Activated CD4-positive, alpha-beta T cell treated with anti-CD3 and anti-CD28 coated beads, Interleukin-2, amount 10 ng/mL, durations not matched to agents 24 days and 14 days (primary cell): ENCODE results near the gene NLRP1. TPM values are rescaled to one million over a fixed set of nuclear protein-coding genes. Genes with fewer than 3 reads are reported as not detected.

Experiments used
- DNase-seq: peaks from one replicate; pipeline ENCODE4 v3.0.0; 2022
- H3K27ac Mint-ChIP-seq: one replicate; pipeline ENCODE4 v1.8.0; 2022; ENCODE audit warnings: mild to moderate bottlenecking, mixed read lengths
- H3K27me3 Mint-ChIP-seq: one replicate; pipeline ENCODE4 v1.8.0; 2022; ENCODE audit warnings: mixed read lengths
- H3K36me3 Mint-ChIP-seq: one replicate; pipeline ENCODE4 v1.8.0; 2022; ENCODE audit warnings: low read depth, mild to moderate bottlenecking, mixed read lengths
- H3K4me1 Mint-ChIP-seq: one replicate; pipeline ENCODE4 v1.8.0; 2021; ENCODE audit warnings: mixed read lengths
- H3K4me3 Mint-ChIP-seq: one replicate; pipeline ENCODE4 v1.8.0; 2022; ENCODE audit warnings: mild to moderate bottlenecking, moderate library complexity, mixed read lengths
- H3K9me3 Mint-ChIP-seq: one replicate; pipeline ENCODE4 v1.8.0; 2021; ENCODE audit warnings: mixed read lengths
- intact Hi-C: fragments of 100-400 bp; cut with micrococcal nuclease; formaldehyde crosslinking; loops from one replicate; pipeline ENCODE4 v1.15.1; 2023
- total RNA-seq: library from RNA; stranded (reverse); gene quantifications from 2 replicates; pipeline ENCODE4 v1.2.3, GENCODE V29; 2022

Gene NLRP1
- total RNA-seq, 1 donor from 2014 or later: 19.6 TPM

- intact Hi-C loops: loop anchor here (1.0 to 5.0 kb wide), 6 partner anchors 17 to 1167 kb away; partner anchors contain the start of genes C17orf100, DHX33, MED31 and NLRP1
- H3K27ac Mint-ChIP-seq: peak within 1 kb of the TSS; percentile 99
- DNase-seq: no peak
- no peaks in the 10 kb centered on the region for H3K9me3 Mint-ChIP-seq
- H3K4me3 Mint-ChIP-seq: peak within 1 kb of the TSS; percentile 98
- peaks cover 67% of the 10 kb centered on the region for H3K36me3 Mint-ChIP-seq
- no peaks in the 10 kb centered on the region for H3K27me3 Mint-ChIP-seq
- peaks cover 55% of the 10 kb centered on the region for H3K4me1 Mint-ChIP-seq
Measured at GRCh38 chr17:5485270-5486205, 98.8 kb downstream of the NLRP1 start, which contains the start of gene DERL2. Gene DERL2 (minus strand): TSS chr17:5486178. CDS start chr17:5486161, 17 bp downstream.

DNA sequence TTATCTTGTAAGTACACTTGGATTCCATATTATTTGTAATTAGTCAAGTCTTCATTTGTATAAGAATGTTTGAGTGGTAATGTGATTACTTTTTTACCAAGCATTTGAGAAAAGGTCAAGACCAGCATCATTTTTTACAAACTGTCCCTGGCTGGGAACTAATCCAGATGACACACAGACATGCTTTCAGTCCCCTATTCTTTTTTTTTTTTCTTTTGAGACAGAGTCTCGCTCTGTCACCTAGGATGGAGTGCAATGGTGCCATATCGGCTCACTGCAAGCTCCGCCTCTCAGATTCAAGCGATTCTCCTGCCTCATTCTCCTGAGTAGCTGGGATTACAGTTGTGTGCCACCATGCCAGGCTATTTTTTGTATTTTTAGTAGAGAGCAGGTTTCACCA lies 102.9 kb downstream of the NLRP1 start:
- peaks cover 69% of the 10 kb centered on the region for H3K36me3 Mint-ChIP-seq
- no peaks in the 10 kb centered on the region for H3K9me3 Mint-ChIP-seq
- no peak for DNase-seq
- H3K27me3 Mint-ChIP-seq: no peaks in the 10 kb centered on the region
- no peak overlapping the region for H3K4me3 Mint-ChIP-seq
- intact Hi-C loops: no loop called here
- H3K4me1 Mint-ChIP-seq: peaks cover 37% of the 10 kb centered on the region
- no peak overlapping the region for H3K27ac Mint-ChIP-seq

- Mint-ChIP-seq H3K27me3 (no peaks in the 10 kb centered on the region), H3K4me3 (no peak overlapping the region), H3K27ac (peak overlapping the region; percentile 1), H3K36me3 (peaks cover 71% of the 10 kb centered on the region), H3K9me3 (no peaks in the 10 kb centered on the region), H3K4me1 (peaks cover 34% of the 10 kb centered on the region)
- intact Hi-C loops: no loop called here
- no peak for DNase-seq
Measured at GRCh38 chr17:5480962-5481361, 103.3 kb downstream of the NLRP1 start.

DNA sequence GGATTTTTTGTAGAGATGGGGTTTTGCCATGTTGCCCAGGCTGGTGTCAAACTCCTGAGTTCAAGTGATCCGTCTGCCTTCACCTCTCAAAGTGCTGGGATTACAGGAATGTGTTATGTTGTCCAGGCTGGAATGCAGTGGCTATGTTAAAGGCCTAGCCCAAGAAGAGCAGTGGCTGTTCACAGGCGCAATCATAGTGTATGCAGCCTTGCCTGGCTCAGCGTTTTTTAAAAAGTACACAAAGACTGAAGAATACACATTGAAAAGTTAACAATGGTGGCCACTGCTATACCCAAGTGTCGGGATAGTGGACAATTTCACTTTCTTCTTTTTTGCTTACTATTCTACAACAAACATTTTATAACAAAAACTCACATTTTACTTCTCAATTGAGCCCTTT lies 105.3 kb downstream of the NLRP1 start:
- H3K27me3 Mint-ChIP-seq: no peaks in the 10 kb centered on the region
- H3K4me1 Mint-ChIP-seq: peaks cover 17% of the 10 kb centered on the region
- intact Hi-C loops: no loop called here
- no peak for DNase-seq
- H3K4me3 Mint-ChIP-seq: no peak overlapping the region
- H3K36me3 Mint-ChIP-seq: peaks cover 73% of the 10 kb centered on the region
- H3K9me3 Mint-ChIP-seq: no peaks in the 10 kb centered on the region
- no peak overlapping the region for H3K27ac Mint-ChIP-seq

GRCh38 chr17:5473906-5474305 lies 110.4 kb downstream of the NLRP1 start:
- Mint-ChIP-seq H3K27me3 (no peaks in the 10 kb centered on the region), H3K4me1 (peaks cover 6% of the 10 kb centered on the region), H3K9me3 (no peaks in the 10 kb centered on the region), H3K36me3 (peaks cover 53% of the 10 kb centered on the region), H3K27ac (no peak overlapping the region), H3K4me3 (no peak overlapping the region)
- intact Hi-C loops: no loop called here
- DNase-seq: no peak

DNA sequence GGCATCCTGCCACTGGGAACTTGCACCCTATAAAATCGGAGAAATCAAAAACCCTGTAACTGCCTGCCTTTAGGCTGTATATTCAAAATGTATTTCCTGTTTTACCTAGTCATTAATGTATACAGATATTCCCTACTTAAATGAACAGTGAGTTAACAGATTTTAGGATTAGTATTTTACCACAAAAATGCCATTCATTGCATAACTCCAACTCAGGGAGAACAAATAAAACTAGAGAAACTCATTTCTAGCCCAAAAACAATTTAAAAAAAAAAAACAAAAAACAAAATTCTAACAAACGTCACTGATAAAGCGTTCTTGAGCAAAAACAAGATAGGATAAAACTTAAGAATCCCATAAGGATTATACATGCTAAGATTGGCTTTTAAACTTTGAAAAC lies 111.8 kb downstream of the NLRP1 start:
- H3K36me3 Mint-ChIP-seq: peaks cover 47% of the 10 kb centered on the region
- intact Hi-C loops: no loop called here
- no peak overlapping the region for H3K27ac Mint-ChIP-seq
- H3K27me3 Mint-ChIP-seq: no peaks in the 10 kb centered on the region
- no peak for DNase-seq
- no peaks in the 10 kb centered on the region for H3K9me3 Mint-ChIP-seq
- no peak overlapping the region for H3K4me3 Mint-ChIP-seq
- peaks cover 12% of the 10 kb centered on the region for H3K4me1 Mint-ChIP-seq

- Mint-ChIP-seq H3K27ac (peak overlapping the region; percentile 82), H3K36me3 (peaks cover 40% of the 10 kb centered on the region), H3K4me3 (peak overlapping the region; percentile 99), H3K4me1 (peaks cover 37% of the 10 kb centered on the region), H3K27me3 (no peaks in the 10 kb centered on the region), H3K9me3 (no peaks in the 10 kb centered on the region)
- intact Hi-C loops: loop anchor here (1.0 kb wide), 3 partner anchors 18 to 48 kb away; partner anchors contain the start of genes C1QBP, DERL2, MIS12 and RPAIN
- DNase-seq: peak; percentile 74
Measured at GRCh38 chr17:5468075-5468473, 116.2 kb downstream of the NLRP1 start.

DNA sequence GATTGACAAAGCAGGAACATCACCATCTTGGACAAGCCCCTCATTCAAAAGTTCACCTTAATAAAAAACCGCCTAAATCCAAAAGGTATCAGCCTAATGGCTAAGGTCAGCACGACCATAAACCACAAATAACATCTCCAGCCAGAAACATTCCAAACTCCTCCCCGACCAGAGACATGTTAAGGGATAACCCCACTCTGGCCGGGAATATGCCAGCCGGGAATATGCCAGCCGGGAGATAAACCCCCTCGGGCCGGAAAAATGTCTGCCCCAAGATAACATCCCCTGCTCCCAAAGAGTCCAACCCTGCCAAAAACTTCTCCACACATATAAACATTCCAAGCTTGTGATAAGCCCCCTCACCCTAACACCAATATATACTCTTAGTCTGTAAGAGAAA lies 116.9 kb downstream of the NLRP1 start:
- peaks cover 38% of the 10 kb centered on the region for H3K4me1 Mint-ChIP-seq
- H3K36me3 Mint-ChIP-seq: peaks cover 40% of the 10 kb centered on the region
- intact Hi-C loops: no loop called here
- H3K9me3 Mint-ChIP-seq: no peaks in the 10 kb centered on the region
- no peaks in the 10 kb centered on the region for H3K27me3 Mint-ChIP-seq
- no peak for DNase-seq
- H3K4me3 Mint-ChIP-seq: peak overlapping the region; percentile 99
- peak overlapping the region; percentile 82 for H3K27ac Mint-ChIP-seq

GRCh38 chr17:5466295-5466694 lies 118.0 kb downstream of the NLRP1 start:
- Mint-ChIP-seq H3K4me1 (peaks cover 40% of the 10 kb centered on the region), H3K27ac (no peak overlapping the region), H3K9me3 (no peaks in the 10 kb centered on the region), H3K4me3 (peak overlapping the region; percentile 99), H3K27me3 (no peaks in the 10 kb centered on the region), H3K36me3 (peaks cover 35% of the 10 kb centered on the region)
- intact Hi-C loops: no loop called here
- no peak for DNase-seq

GRCh38 chr17:5464717-5465507 lies 119.4 kb downstream of the NLRP1 start:
- Mint-ChIP-seq H3K27ac (no peak overlapping the region), H3K9me3 (no peaks in the 10 kb centered on the region), H3K27me3 (no peaks in the 10 kb centered on the region), H3K4me1 (peaks cover 40% of the 10 kb centered on the region), H3K36me3 (peaks cover 41% of the 10 kb centered on the region), H3K4me3 (no peak overlapping the region)
- no peak for DNase-seq
- intact Hi-C loops: no loop called here

Other genes starting within 250 kb of the NLRP1 start
- 164 and 168 TPM in 2 replicates for gene NUP88, start 164.8 kb downstream of the NLRP1 start, total RNA-seq
- gene RPAIN, start 164.3 kb downstream of the NLRP1 start, total RNA-seq: 63.2 and 64.7 TPM in 2 replicates
- gene C1QBP, start 145.4 kb downstream of the NLRP1 start, total RNA-seq: 451 TPM in 2 replicates
- 41.2 and 41.7 TPM in 2 replicates for gene DHX33, start 115.5 kb downstream of the NLRP1 start, total RNA-seq
- 64.3 and 69.8 TPM in 2 replicates for gene DERL2, start 98.3 kb downstream of the NLRP1 start, total RNA-seq
- gene MIS12, start 97.9 kb downstream of the NLRP1 start, total RNA-seq: 37.8 and 39.2 TPM in 2 replicates